Endothelial cell of hepatic sinusoid (primary cell): ENCODE results near the gene SIRT5.

Source experiments
- in situ Hi-C: cut with HindIII; loops from 2 replicates; pipeline ENCODE4 v1.10.0; 2017; ENCODE audit warnings: low sequenced_read_pairs

The SIRT5 gene

GRCh38 chr6:13579911-13580310 lies 5.5 kb downstream of the SIRT5 start:
- in situ Hi-C loops: no loop called here

GRCh38 chr6:13581700-13582229 lies 7.4 kb downstream of the SIRT5 start:
- in situ Hi-C loops: no loop called here

GRCh38 chr6:13586603-13587542 lies 12.5 kb downstream of the SIRT5 start:
- in situ Hi-C loops: no loop called here

- in situ Hi-C loops: no loop called here
Measured at GRCh38 chr6:13589801-13590200, 15.4 kb downstream of the SIRT5 start.

- in situ Hi-C loops: no loop called here
Measured at GRCh38 chr6:13590574-13591153, 16.3 kb downstream of the SIRT5 start.

- in situ Hi-C loops: no loop called here
Measured at GRCh38 chr6:13591205-13591921, 17.0 kb downstream of the SIRT5 start.

GRCh38 chr6:13593103-13593502 lies 18.7 kb downstream of the SIRT5 start:
- in situ Hi-C loops: no loop called here

GRCh38 chr6:13593720-13594119 lies 19.3 kb downstream of the SIRT5 start:
- in situ Hi-C loops: no loop called here

- in situ Hi-C loops: no loop called here
Measured at GRCh38 chr6:13597073-13597472, 22.7 kb downstream of the SIRT5 start.

- in situ Hi-C loops: loop anchor here (5.0 kb wide), 2 partner anchors 38 to 93 kb away; no protein-coding TSS in a partner anchor
Measured at GRCh38 chr6:13600036-13600435, 25.6 kb downstream of the SIRT5 start.

- in situ Hi-C loops: loop anchor here (5.0 kb wide), 2 partner anchors 42 to 97 kb away; no protein-coding TSS in a partner anchor
Measured at GRCh38 chr6:13604135-13604534, 29.7 kb downstream of the SIRT5 start.

- in situ Hi-C loops: loop anchor here (5.0 kb wide), 2 partner anchors 42 to 97 kb away; no protein-coding TSS in a partner anchor
Measured at GRCh38 chr6:13604546-13605416, 30.4 kb downstream of the SIRT5 start.

GRCh38 chr6:13605634-13606033 lies 31.2 kb downstream of the SIRT5 start:
- in situ Hi-C loops: no loop called here

GRCh38 chr6:13611715-13612114 lies 37.3 kb downstream of the SIRT5 start:
- in situ Hi-C loops: no loop called here

- in situ Hi-C loops: no loop called here
Measured at GRCh38 chr6:13613029-13613594, 38.7 kb downstream of the SIRT5 start.

- in situ Hi-C loops: no loop called here
Measured at GRCh38 chr6:13614126-13614925, 39.9 kb downstream of the SIRT5 start.

- in situ Hi-C loops: no loop called here
Measured at GRCh38 chr6:13614926-13615791, 40.8 kb downstream of the SIRT5 start, which contains the start of gene NOL7. NOL7 (plus strand) TSS chr6:13615335; CDS start chr6:13615359, 24 bp downstream.

- in situ Hi-C loops: no loop called here
Measured at GRCh38 chr6:13615792-13616120, 41.4 kb downstream of the SIRT5 start.
